ENCODE data around the gene PDE4DIP.
"Not testable (repeated sequence)": the region's sequence is repeated elsewhere in the genome, so short reads cannot be mapped to it uniquely, and the experiment has no call there.

Gene PDE4DIP

GRCh38 chr1:148844220-148844619 is at the start of gene PDE4DIP:
PDE4DIP (plus strand) TSS chr1:148844428; CDS start chr1:148844775, 347 bp downstream.
- not testable (repeated sequence) for DNase-seq (ENCODE audit: low spot score)

GRCh38 chr1:148808268-148808928 is 35.8 kb upstream of the PDE4DIP start:
- not testable (repeated sequence) for DNase-seq (ENCODE audit: low spot score)

- not testable (repeated sequence) for DNase-seq (ENCODE audit: low spot score)
Measured at GRCh38 chr1:148808929-148809283, 35.3 kb upstream of the PDE4DIP start.

GRCh38 chr1:148822180-148822579 is 22.0 kb upstream of the PDE4DIP start:
- not testable (repeated sequence) for DNase-seq (ENCODE audit: low spot score)

GRCh38 chr1:148823822-148824221 is 20.4 kb upstream of the PDE4DIP start:
- DNase-seq (ENCODE audit: low spot score), result not testable (repeated sequence)

- DNase-seq (ENCODE audit: low spot score), result not testable (repeated sequence)
Measured at GRCh38 chr1:148825029-148825428, 19.2 kb upstream of the PDE4DIP start.

- DNase-seq (ENCODE audit: low spot score), result not testable (repeated sequence)
Measured at GRCh38 chr1:148828531-148828930, 15.7 kb upstream of the PDE4DIP start.

- DNase-seq (ENCODE audit: low spot score), result not testable (repeated sequence)
Measured at GRCh38 chr1:148828962-148829361, 15.3 kb upstream of the PDE4DIP start.

GRCh38 chr1:148829365-148829764 is 14.9 kb upstream of the PDE4DIP start:
- not testable (repeated sequence) for DNase-seq (ENCODE audit: low spot score)

GRCh38 chr1:148841262-148841661 is 3.0 kb upstream of the PDE4DIP start:
- not testable (repeated sequence) for DNase-seq (ENCODE audit: low spot score)

- DNase-seq (ENCODE audit: low spot score), result not testable (repeated sequence)
Measured at GRCh38 chr1:148844651-148845050, 423 bp downstream of the PDE4DIP start.

- not testable (repeated sequence) for DNase-seq (ENCODE audit: low spot score)
Measured at GRCh38 chr1:148845068-148845467, 840 bp downstream of the PDE4DIP start.

GRCh38 chr1:148850347-148850746 is 6.1 kb downstream of the PDE4DIP start:
- DNase-seq (ENCODE audit: low spot score), result not testable (repeated sequence)

- not testable (repeated sequence) for DNase-seq (ENCODE audit: low spot score)
Measured at GRCh38 chr1:148850840-148851239, 6.6 kb downstream of the PDE4DIP start.

GRCh38 chr1:148851684-148852083 is 7.5 kb downstream of the PDE4DIP start:
- DNase-seq (ENCODE audit: low spot score), result not testable (repeated sequence)

- DNase-seq (ENCODE audit: low spot score), result not testable (repeated sequence)
Measured at GRCh38 chr1:148853363-148853762, 9.1 kb downstream of the PDE4DIP start.

GRCh38 chr1:148854063-148854462 is 9.8 kb downstream of the PDE4DIP start:
- not testable (repeated sequence) for DNase-seq (ENCODE audit: low spot score)

GRCh38 chr1:148855367-148855766 is 11.1 kb downstream of the PDE4DIP start:
- not testable (repeated sequence) for DNase-seq (ENCODE audit: low spot score)

GRCh38 chr1:148860049-148860448 is 15.8 kb downstream of the PDE4DIP start:
- DNase-seq (ENCODE audit: low spot score), result not testable (repeated sequence)

GRCh38 chr1:148860579-148861259 is 16.5 kb downstream of the PDE4DIP start:
- DNase-seq (ENCODE audit: low spot score), result not testable (repeated sequence)

GRCh38 chr1:148862590-148862989 is 18.4 kb downstream of the PDE4DIP start:
- DNase-seq (ENCODE audit: low spot score), result not testable (repeated sequence)

- DNase-seq (ENCODE audit: low spot score), result not testable (repeated sequence)
Measured at GRCh38 chr1:148868924-148869633, 24.9 kb downstream of the PDE4DIP start.

- DNase-seq (ENCODE audit: low spot score), result not testable (repeated sequence)
Measured at GRCh38 chr1:148869634-148869961, 25.4 kb downstream of the PDE4DIP start.

All from globus pallidus (tissue), 1 donor.